H9 (cell line): ENCODE measurements around the gene SPINT4. TPM values are rescaled to one million over a fixed set of nuclear protein-coding genes. Genes with fewer than 3 reads are reported as not detected.

Experiments
- DNase-seq: peaks from one replicate; pipeline ENCODE4 v3.0.0-alpha.2; 2017
- H2AFZ ChIP-seq: one replicate; pipeline ENCODE4 v1.6.1; 2013; ENCODE audit warnings: mild to moderate bottlenecking, low read length, control low read depth, moderate library complexity
- H2AK5ac ChIP-seq: 2 replicates; pipeline ENCODE4 v1.6.1; 2013; ENCODE audit warnings: low read length, control low read depth, mixed read lengths; ENCODE audit not compliant: insufficient read length
- H2BK120ac ChIP-seq: one replicate; pipeline ENCODE4 v1.6.1; 2013; ENCODE audit warnings: low read depth, mild to moderate bottlenecking, low read length, control low read depth, inconsistent platforms; ENCODE audit not compliant: poor library complexity, severe bottlenecking
- H2BK12ac ChIP-seq: 2 replicates; pipeline ENCODE4 v1.6.1; 2013; ENCODE audit warnings: low read length, control low read depth, mixed read lengths, low read depth; ENCODE audit not compliant: insufficient read length
- H2BK15ac ChIP-seq: 2 replicates; pipeline ENCODE4 v1.6.1; 2013; ENCODE audit warnings: low read depth, low read length, control low read depth
- H2BK20ac ChIP-seq: one replicate; pipeline ENCODE4 v1.6.1; 2013; ENCODE audit warnings: low read depth, mild to moderate bottlenecking, low read length, control low read depth, inconsistent platforms; ENCODE audit not compliant: poor library complexity, severe bottlenecking
- H2BK5ac ChIP-seq: 2 replicates; pipeline ENCODE4 v1.6.1; 2013; ENCODE audit warnings: low read length, control low read depth, mixed read lengths; ENCODE audit not compliant: insufficient read length
- H3K14ac ChIP-seq: 2 replicates; pipeline ENCODE4 v1.6.1; 2013; ENCODE audit warnings: low read length, control low read depth; ENCODE audit not compliant: insufficient read depth
- H3K18ac ChIP-seq: 2 replicates; pipeline ENCODE4 v1.6.1; 2013; ENCODE audit warnings: low read depth, mild to moderate bottlenecking, mixed read lengths, low read length, control low read depth; ENCODE audit not compliant: insufficient read length
- H3K23ac ChIP-seq: 2 replicates; pipeline ENCODE4 v1.6.1; 2013; ENCODE audit warnings: low read length, control low read depth, mixed read lengths, low read depth; ENCODE audit not compliant: insufficient read length
- H3K23me2 ChIP-seq: 2 replicates; pipeline ENCODE4 v1.6.1; 2013; ENCODE audit warnings: low read depth, mild to moderate bottlenecking, mixed read lengths, low read length, control low read depth; ENCODE audit not compliant: insufficient read length, poor library complexity, severe bottlenecking
- H3K27ac ChIP-seq: 2 replicates; pipeline ENCODE4 v1.5.1; 2013; ENCODE audit warnings: low read length, control low read depth, mixed read lengths, low read depth; ENCODE audit not compliant: insufficient read length
- H3K27me3 ChIP-seq: 2 replicates; pipeline ENCODE4 v1.6.1; 2013; ENCODE audit warnings: low read length, control low read depth, inconsistent platforms; ENCODE audit not compliant: insufficient read depth
- H3K4ac ChIP-seq: 2 replicates; pipeline ENCODE4 v1.6.1; 2013; ENCODE audit warnings: low read depth, mild to moderate bottlenecking, control low read depth, inconsistent platforms, low read length, moderate library complexity
- H3K4me1 ChIP-seq: 2 replicates; pipeline ENCODE4 v1.6.1; 2013; ENCODE audit warnings: low read length, control low read depth, inconsistent platforms; ENCODE audit not compliant: insufficient read depth
- H3K4me2 ChIP-seq: 2 replicates; pipeline ENCODE4 v1.6.1; 2013; ENCODE audit warnings: low read length, control low read depth, mixed read lengths; ENCODE audit not compliant: insufficient read length, insufficient read depth
- H3K56ac ChIP-seq: 2 replicates; pipeline ENCODE4 v1.6.1; 2013; ENCODE audit warnings: low read depth, mild to moderate bottlenecking, mixed read lengths, low read length, control low read depth; ENCODE audit not compliant: insufficient read length
- H3K79me1 ChIP-seq: 2 replicates; pipeline ENCODE4 v1.6.1; 2013; ENCODE audit warnings: low read depth, mild to moderate bottlenecking, moderate library complexity, low read length, control low read depth, inconsistent platforms; ENCODE audit not compliant: insufficient read depth, poor library complexity, severe bottlenecking
- H3K79me2 ChIP-seq: 2 replicates; pipeline ENCODE4 v1.6.1; 2013; ENCODE audit warnings: low read length, control low read depth, inconsistent platforms; ENCODE audit not compliant: insufficient read depth
- H3K9ac ChIP-seq: 2 replicates; pipeline ENCODE4 v1.6.1; 2013; ENCODE audit warnings: low read length, control low read depth, mixed read lengths; ENCODE audit not compliant: insufficient read length; ENCODE audit errors: extremely low read depth
- H3K9me3 ChIP-seq: one replicate; pipeline ENCODE4 v1.6.1; 2013; ENCODE audit warnings: low read depth, low read length, inconsistent platforms; ENCODE audit not compliant: control insufficient read depth
- H3T11ph ChIP-seq: one replicate; pipeline ENCODE4 v1.6.1; 2013; ENCODE audit warnings: mild to moderate bottlenecking, low read length, control low read depth, inconsistent platforms
- H4K20me1 ChIP-seq: one replicate; pipeline ENCODE4 v1.6.1; 2013; ENCODE audit not compliant: control insufficient read depth, insufficient read length, insufficient read depth
- H4K5ac ChIP-seq: 2 replicates; pipeline ENCODE4 v1.6.1; 2013; ENCODE audit warnings: low read depth, mild to moderate bottlenecking, mixed read lengths, low read length, control low read depth; ENCODE audit not compliant: insufficient read length
- H4K8ac ChIP-seq: replicated peaks from 2 replicates; pipeline ENCODE4 v1.6.1; 2013; ENCODE audit warnings: low read length, control low read depth, mixed read lengths, low read depth; ENCODE audit not compliant: insufficient read length
- H4K91ac ChIP-seq: 2 replicates; pipeline ENCODE4 v1.6.1; 2013; ENCODE audit warnings: low read depth, mild to moderate bottlenecking, moderate library complexity, mixed read lengths, low read length, control low read depth; ENCODE audit not compliant: insufficient read length
- H3K27ac Mint-ChIP-seq, 3 experiments: 2 replicates in 2 of 3; 3 replicates in 1 of 3; pipeline ENCODE4 v1.8.0; 2020 to 2021; ENCODE audit warnings: mixed read lengths in 3 of 3, mild to moderate bottlenecking in 1 of 3, moderate library complexity in 1 of 3
- H3K27me3 Mint-ChIP-seq: 2 replicates; pipeline ENCODE4 v1.8.0; 2021; ENCODE audit warnings: low read depth, mild to moderate bottlenecking, moderate library complexity, mixed read lengths
- H3K36me3 Mint-ChIP-seq, 3 experiments: 2 replicates in 2 of 3; 3 replicates in 1 of 3; pipeline ENCODE4 v1.8.0; 2020 to 2021; ENCODE audit warnings: low read depth in 3 of 3, mixed read lengths in 3 of 3; ENCODE audit not compliant: insufficient read depth in 1 of 3
- H3K4me1 Mint-ChIP-seq, 2 experiments: 2 replicates each; pipeline ENCODE4 v1.8.0; 2020; ENCODE audit warnings: mixed read lengths in 2 of 2
- H3K4me3 Mint-ChIP-seq, 2 experiments: 2 replicates in 1 of 2; 3 replicates in 1 of 2; pipeline ENCODE4 v1.8.0; 2020 to 2021; ENCODE audit warnings: mild to moderate bottlenecking in 2 of 2, mixed read lengths in 2 of 2, moderate library complexity in 1 of 2
- H3K9me3 Mint-ChIP-seq, 2 experiments: 2 replicates in 1 of 2; 3 replicates in 1 of 2; pipeline ENCODE4 v1.8.0; 2020; ENCODE audit warnings: mild to moderate bottlenecking in 2 of 2, mixed read lengths in 2 of 2, moderate library complexity in 1 of 2
- CTCF ChIP-seq: fragments of 200-600 bp; sonication (generic); conservative IDR thresholded peaks from 3 replicates; pipeline ENCODE4 v1.8.0; 2021; ENCODE audit warnings: antibody characterized with exemption, mild to moderate bottlenecking
- WGBS: extraction: QIAGEN DNeasy Blood & Tissue Kit; methylation state at CpG from one replicate; pipeline ENCODE4 v1.1.7; 2013; ENCODE audit warnings: missing lambda C conversion rate, low lambda C conversion rate, mixed read lengths; ENCODE audit not compliant: insufficient read length; ENCODE audit errors: extremely low coverage; 5-methylcytosine and 5-hydroxymethylcytosine counted together
- total RNA-seq: library from RNA; stranded (reverse); gene quantifications from 2 replicates; pipeline ENCODE4 v1.2.1, GENCODE V29; 2021

Gene SPINT4
- total RNA-seq, 1 experiment from 2014 or later, result not detected

GRCh38 chr20:45701104-45701503 lies 21.0 kb upstream of the SPINT4 start:
- no peak overlapping the region for H2BK120ac ChIP-seq
- no peaks in the 10 kb centered on the region for H3K23me2 ChIP-seq
- no peak overlapping the region for H3K27ac ChIP-seq
- no peak overlapping the region for H3K27ac Mint-ChIP-seq
- H3K4ac ChIP-seq, result no peak overlapping the region
- H4K5ac ChIP-seq, result no peak overlapping the region
- no peak overlapping the region for H3K4me2 ChIP-seq
- H3K79me1 ChIP-seq, result no peaks in the 10 kb centered on the region
- no peak overlapping the region for H2BK12ac ChIP-seq
- H3K9me3 ChIP-seq, result no peaks in the 10 kb centered on the region
- no CpG with 5 or more reads among the region's 4 CpGs for WGBS
- H3K27me3 ChIP-seq, result no peaks in the 10 kb centered on the region
- no peak overlapping the region for H2AK5ac ChIP-seq
- H3K9ac ChIP-seq, result no peak overlapping the region
- no peak overlapping the region for H3K18ac ChIP-seq
- DNase-seq, result no peak
- no peak overlapping the region for H3T11ph ChIP-seq
- H3K14ac ChIP-seq, result no peak overlapping the region
- H3K4me3 Mint-ChIP-seq, result no peak overlapping the region
- no peak overlapping the region for H4K91ac ChIP-seq
- no peak overlapping the region for H2BK20ac ChIP-seq
- no peaks in the 10 kb centered on the region for H3K27me3 Mint-ChIP-seq
- H2BK15ac ChIP-seq, result no peak overlapping the region
- no peaks in the 10 kb centered on the region; a peak in 1 of 5 replicates for H3K9me3 Mint-ChIP-seq
- no peak overlapping the region for H4K8ac ChIP-seq
- H2AFZ ChIP-seq, result no peak overlapping the region
- no peaks in the 10 kb centered on the region for H3K4me1 Mint-ChIP-seq
- H2BK5ac ChIP-seq, result no peak overlapping the region
- no peak overlapping the region for H3K23ac ChIP-seq
- H3K36me3 Mint-ChIP-seq, result peaks cover 0 to 2% (median 0%) of the 10 kb centered on the region in 3 experiments; a peak in 2 of 7 replicates
- no peaks in the 10 kb centered on the region for H4K20me1 ChIP-seq
- H3K4me1 ChIP-seq, result no peaks in the 10 kb centered on the region
- TF ChIP-seq CTCF, result no peak
- H3K79me2 ChIP-seq, result no peaks in the 10 kb centered on the region
- no peak overlapping the region for H3K56ac ChIP-seq
